Stimulated activated CD8-positive, alpha-beta memory T cell treated with anti-CD3 and anti-CD28 coated beads, Interleukin-2, amount 100 ng/mL, for 1 hour (primary cell): ENCODE measurements around the gene CMSS1.

ENCODE experiments used
- DNase-seq, 2 donors: peaks; one replicate each; pipeline ENCODE4 v3.0.0-alpha.2; 2020; ENCODE audit warnings: low read depth in 2 of 2

CMSS1 gene

DNA sequence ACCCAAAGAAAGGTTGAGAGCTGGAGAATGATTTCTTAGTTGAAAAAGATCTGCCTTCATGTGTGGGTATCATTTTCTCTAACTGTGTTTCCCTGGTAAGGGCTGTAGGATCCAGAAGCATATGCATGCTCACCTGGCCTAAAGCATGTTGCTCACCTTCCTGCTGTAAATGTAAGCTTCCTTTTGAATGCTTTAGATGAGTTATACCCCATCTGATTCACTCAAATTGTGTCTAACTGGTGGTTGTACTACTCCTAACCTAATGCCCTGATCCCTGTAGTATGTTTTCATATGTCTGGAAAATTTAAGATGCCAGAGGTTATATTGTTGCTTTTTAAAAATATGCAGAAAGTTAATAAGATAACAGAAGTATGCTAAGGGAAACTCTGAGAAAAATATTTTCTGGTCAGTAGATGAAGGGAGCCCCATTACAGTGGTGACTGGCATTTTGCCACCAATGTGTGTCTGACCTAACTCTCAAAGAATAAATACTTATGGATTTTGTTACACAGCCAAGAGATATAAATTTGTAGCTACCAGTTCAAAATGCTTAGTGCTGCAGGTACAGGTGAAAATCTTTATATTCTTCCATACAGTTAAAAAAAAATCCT is 289.0 kb downstream of the CMSS1 start:
- DNase-seq = no peak

DNA sequence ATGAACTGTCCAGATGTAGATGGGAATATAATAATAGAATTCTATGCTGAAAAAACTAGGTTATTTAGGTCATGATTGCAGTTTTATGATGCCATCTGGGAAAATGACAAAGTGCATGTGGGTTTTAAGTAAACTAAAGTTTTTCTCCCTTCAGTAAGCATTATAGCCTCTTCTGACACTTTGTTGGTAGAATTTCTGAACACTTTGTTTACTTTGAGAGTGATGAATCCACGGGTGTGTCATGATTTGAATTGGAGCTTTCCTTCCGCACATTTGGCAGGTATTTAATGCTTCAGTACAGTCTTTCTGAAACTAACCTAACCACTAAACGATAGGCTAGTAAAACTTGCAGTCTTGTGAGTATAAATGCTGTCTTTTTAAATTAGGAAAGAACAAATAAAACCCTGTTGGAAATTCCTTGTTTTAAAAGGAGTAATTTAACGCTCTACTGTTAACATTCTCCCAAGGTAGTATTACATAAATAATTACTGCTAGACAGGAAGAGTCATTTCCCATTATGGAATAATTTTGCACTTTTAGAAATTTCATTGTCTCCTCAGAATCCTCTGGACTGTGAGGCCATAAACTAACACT is 289.7 kb downstream of the CMSS1 start:
- no peak for DNase-seq

GRCh38 chr3:100108464-100109079 is 290.9 kb downstream of the CMSS1 start:
- DNase-seq = no peak

DNA sequence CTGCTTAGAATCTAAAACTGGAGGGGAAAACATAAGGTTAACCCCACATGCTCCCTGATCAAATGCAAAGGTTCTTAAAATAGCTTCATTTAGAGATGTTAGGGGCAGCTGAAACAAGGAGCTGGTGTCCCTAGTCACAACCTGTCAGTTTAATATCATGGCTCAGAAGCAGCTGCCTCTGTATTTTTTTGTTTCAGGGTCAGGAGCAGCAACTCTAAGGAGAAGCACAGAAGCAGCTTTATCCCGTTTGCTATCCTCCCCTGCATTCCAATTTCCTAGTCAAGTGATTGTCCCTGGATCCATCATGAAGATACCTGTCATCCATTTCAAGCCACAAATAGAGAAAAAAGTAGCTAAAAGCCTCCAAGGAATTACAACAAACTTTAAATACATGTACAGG is 292.5 kb downstream of the CMSS1 start:
- DNase-seq = no peak

DNA sequence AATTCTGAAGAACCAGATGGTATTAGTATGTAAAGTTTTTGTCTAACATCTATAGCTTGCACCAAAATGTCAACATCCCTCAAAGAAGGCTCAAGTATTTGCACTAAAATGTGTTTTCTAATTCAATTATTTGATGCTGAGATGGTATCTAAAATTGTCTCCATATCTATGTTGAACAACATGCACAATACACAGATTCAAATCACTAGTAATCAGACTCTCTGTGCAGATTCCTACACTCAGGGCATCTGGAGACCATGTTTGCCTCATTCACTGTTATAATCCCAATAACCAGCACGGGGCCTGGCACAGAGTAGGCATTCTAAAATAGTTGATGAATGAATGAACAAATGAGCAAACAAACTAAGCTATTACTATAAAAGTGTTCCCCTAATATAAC is 294.1 kb downstream of the CMSS1 start:
- no peak for DNase-seq

GRCh38 chr3:100113723-100114412 is 296.2 kb downstream of the CMSS1 start:
- DNase-seq = no peak

GRCh38 chr3:100114413-100115030 is 296.9 kb downstream of the CMSS1 start, which contains the start of gene FILIP1L:
Gene FILIP1L (minus strand): TSS chr3:100114501.
- no peak for DNase-seq

GRCh38 chr3:100117093-100117492 is 299.4 kb downstream of the CMSS1 start:
- no peak for DNase-seq

GRCh38 chr3:100120012-100120411 is 302.4 kb downstream of the CMSS1 start:
- DNase-seq = no peak

DNA sequence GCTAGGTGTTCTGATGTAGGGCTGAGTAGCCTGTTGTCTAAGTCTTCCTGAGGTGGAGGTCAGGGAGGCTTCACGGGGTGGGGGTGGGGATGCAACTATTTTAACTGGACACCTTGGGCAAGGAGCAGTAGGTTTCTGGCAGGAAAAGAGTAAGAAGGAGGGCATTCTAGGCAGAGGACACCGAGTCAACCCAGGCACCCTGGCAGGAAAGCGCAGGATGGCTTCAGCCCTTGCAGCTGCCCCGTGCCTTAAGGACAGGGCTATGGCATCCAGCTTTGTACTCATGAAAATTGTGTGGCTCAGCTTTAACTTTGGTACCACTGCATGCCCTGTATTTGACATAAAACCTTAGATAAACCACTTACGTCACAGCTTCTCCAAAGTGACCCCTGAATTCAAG is 303.0 kb downstream of the CMSS1 start:
- no peak for DNase-seq

DNA sequence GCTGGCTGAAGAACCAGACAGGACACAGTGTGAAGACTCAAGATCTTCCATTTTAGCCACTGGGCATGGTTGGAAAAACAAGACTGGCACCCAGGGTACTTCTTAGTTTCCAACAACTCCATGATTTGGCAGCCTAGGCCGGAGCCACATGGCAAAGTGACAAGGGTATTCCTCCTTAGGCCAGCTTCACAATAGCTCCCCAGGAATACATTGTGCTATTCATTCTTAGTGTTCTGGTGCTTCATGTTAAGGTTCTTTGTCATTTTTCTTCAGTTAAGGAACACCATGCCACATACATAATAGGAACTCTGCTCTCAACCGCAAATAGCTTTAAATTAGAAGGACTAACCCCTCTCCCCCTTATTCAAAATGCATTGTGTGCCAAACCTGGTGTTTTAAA is 304.7 kb downstream of the CMSS1 start:
- no peak for DNase-seq

GRCh38 chr3:100123112-100123511 is 305.4 kb downstream of the CMSS1 start:
- no peak for DNase-seq

DNA sequence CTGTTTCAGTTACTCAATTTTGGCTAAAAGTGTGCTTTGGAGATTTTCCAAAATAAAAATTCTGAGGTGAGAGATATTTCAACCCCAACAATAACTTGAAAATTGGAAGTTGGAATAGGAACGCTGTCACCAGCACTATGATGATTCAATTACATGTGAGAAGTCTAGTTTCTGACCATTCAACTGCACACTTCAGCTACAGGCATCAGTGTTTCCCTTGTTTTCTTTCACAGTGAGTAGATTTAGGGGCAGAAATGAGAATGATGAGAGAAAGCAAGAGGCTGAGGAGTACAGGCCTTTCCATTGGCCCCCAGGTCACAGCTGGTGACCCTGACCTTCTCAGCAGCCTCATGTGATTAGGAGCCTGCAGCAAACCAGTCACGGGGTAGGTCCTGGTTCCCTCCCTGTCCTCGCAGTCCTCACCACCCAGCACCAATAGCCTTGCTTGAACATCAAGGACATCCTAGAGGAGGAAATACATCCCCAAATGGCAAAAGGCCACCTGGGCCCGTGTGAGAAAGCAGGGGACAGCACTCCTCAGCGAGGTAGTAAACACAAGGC is 306.6 kb downstream of the CMSS1 start:
- no peak for DNase-seq

- no peak for DNase-seq
Measured at GRCh38 chr3:100125161-100125938, 307.7 kb downstream of the CMSS1 start.

GRCh38 chr3:100127792-100128191 is 310.1 kb downstream of the CMSS1 start:
- DNase-seq = no peak

GRCh38 chr3:100128565-100128964 is 310.9 kb downstream of the CMSS1 start:
- no peak for DNase-seq

- DNase-seq = no peak
Measured at GRCh38 chr3:100129941-100130340, 312.3 kb downstream of the CMSS1 start.

DNA sequence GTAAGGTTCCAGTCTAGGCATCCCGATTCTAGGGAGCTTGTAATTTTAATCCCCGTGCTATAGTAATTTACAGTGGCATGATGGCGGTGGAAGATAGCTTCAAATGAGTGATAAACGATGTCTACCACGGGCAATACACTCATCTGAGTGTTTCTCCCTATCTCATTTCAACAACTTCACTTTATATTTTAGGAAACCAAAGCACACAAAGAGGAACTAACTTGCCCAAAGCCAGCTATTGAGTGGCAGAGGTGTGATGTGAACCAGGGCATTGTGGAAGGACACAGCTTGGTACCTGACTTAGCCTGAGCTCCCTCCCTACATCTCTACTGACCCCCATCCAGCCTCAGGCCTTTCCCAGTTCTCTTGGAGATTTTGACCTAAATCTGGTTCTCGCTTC is 313.6 kb downstream of the CMSS1 start:
- DNase-seq = no peak

DNA sequence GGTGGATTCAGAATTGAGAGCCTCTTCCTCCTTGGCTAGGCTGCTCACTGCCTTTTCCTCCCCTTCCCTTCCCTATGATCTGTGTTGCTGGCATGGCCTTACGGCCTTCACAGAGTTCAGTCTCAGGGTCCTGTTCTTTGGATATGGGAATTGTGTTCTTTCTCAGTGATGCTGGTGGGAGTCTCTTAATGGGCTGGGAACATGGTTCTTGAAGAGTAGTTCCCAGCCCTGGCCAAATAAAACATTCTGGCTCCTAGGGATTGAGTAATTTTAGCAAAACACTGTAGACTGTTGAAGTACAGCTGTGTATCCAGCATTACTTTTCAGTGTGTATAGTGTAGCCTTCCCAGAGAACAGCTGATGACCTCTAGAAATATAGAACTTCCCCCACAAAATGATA is 319.3 kb downstream of the CMSS1 start:
- DNase-seq = no peak

- no peak for DNase-seq
Measured at GRCh38 chr3:100140976-100141375, 323.3 kb downstream of the CMSS1 start.

DNA sequence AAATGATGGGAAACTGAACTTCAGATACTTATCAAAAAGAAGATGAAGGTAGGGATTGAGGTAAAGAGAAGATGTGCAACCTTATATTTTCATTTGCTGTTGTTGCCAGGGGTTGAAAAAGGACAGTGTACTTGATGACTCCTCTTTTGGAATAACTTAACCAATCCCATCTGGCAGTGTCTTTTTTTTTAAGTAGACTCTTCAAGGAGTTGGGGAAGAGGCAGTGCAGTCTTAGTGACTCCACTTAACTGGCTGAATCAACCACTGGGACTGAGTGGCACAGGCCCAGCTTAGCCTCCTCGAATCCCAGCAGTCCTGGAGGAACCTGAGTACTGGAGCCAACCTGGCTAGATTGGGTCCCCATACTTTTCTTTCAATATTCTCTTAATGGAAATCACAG is 323.9 kb downstream of the CMSS1 start:
- no peak for DNase-seq
